ENCODE measurements around the gene IRAK1. TPM values are rescaled to one million over a fixed set of nuclear protein-coding genes. Genes with fewer than 3 reads are reported as not detected.

The IRAK1 gene
- total RNA-seq, 1 experiment from 2014 or later = 92.3 TPM

DNA sequence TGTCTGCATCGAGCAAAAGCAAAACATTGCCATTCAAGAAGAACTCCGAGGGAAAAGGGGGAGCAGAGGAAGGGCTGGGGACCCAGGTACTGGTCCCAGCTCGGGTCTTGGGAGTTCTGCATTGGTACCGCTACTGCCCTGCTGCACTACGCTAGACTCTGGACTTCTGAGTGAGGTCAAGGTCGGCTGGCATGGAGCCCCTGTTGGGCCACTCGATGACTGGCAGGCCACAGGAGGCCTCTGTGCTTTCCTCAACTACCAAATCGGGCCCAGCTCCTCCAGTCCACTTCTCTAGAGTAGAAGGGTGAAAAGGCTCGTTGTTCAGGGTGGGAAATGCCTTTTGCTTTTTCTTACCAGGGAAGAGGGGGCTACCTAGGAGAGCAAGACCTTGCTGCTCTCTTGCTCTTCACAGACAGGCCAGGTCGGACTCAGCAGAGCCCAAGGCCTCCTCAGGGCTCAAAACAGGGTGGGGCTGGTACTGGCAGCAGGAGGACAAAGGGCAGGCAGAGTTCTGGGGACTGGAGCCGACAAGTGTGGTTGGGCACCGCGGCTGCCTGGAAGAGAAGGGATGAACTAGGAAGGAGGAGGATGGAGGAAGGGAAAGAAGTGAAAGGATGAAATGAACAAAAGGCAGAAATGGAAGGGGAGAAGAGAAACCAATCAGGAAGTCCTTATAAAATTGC lies 8.9 kb upstream of the IRAK1 start (continued):
- TF ChIP-seq, protein P1, sequence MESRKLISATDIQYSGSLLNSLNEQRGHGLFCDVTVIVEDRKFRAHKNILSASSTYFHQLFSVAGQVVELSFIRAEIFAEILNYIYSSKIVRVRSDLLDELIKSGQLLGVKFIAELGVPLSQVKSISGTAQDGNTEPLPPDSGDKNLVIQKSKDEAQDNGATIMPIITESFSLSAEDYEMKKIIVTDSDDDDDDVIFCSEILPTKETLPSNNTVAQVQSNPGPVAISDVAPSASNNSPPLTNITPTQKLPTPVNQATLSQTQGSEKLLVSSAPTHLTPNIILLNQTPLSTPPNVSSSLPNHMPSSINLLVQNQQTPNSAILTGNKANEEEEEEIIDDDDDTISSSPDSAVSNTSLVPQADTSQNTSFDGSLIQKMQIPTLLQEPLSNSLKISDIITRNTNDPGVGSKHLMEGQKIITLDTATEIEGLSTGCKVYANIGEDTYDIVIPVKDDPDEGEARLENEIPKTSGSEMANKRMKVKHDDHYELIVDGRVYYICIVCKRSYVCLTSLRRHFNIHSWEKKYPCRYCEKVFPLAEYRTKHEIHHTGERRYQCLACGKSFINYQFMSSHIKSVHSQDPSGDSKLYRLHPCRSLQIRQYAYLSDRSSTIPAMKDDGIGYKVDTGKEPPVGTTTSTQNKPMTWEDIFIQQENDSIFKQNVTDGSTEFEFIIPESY (IDR thresholded peaks at IDR 0.05; ENCODE audit: extremely low read depth, insufficient replicate concordance, low read length) = no peak
- TF ChIP-seq YY1 (IDR thresholded peaks at IDR 0.05; ENCODE audit: extremely low read depth, insufficient replicate concordance, low read depth, low read length) (no peak), ZNF274 (IDR thresholded peaks at IDR 0.05; ENCODE audit: low read depth, low read length) (no peak), EZH2phosphoT487 (IDR thresholded peaks at IDR 0.05; ENCODE audit: borderline replicate concordance) (no peak), SIN3A (IDR thresholded peaks at IDR 0.05; ENCODE audit: low read depth) (no peak), RAD21 (IDR thresholded peaks at IDR 0.05; ENCODE audit: low read depth) (no peak)

DNA sequence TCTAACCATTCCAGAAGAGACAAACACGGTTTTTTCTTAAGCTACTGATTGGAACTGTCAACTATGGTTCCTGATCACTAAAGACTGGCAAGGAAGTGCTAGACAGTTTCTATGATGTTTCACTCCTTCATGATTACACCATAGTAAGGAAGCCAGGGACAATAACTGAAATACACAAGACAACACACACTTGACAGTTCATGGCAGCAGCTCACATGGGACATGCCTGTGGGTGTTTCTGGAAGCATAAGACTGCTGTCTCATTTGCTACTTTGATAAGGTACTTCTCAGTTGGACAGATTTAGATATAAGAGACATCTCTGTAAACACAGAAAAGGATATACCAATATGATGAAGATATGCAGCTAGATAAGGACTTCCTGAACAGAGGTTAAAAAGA lies 8.3 kb upstream of the IRAK1 start:
- no peak overlapping the region for H3K4me2 ChIP-seq (ENCODE audit: low read length)
- H3K36me3 ChIP-seq (ENCODE audit: control insufficient read depth in 1 of 2, insufficient read depth in 2 of 2, low read length in 2 of 2) = no peaks in the 10 kb centered on the region; a peak in 1 of 4 replicates
- no peak overlapping the region for H3K4me3 ChIP-seq (replicated peaks in 1 of 2; ENCODE audit: low read depth in 1 of 2, low read length in 2 of 2)
- H3K27me3 ChIP-seq (ENCODE audit: insufficient read depth, low read length) = no peaks in the 10 kb centered on the region
- ChIA-PET CTCF (no interaction called here), POLR2A (no interaction called here), RAD21 (ENCODE audit: low non-redundant PET in 1 of 2, low total read pairs in 2 of 2, uncharacterized antibody in 2 of 2, unreplicated experiment in 2 of 2) (no interaction called here)
- H4K20me1 ChIP-seq (ENCODE audit: insufficient read depth) = no peaks in the 10 kb centered on the region
- ATAC-seq (no peak), DNase-seq (ENCODE audit: low read depth, low spot score) (no peak)
- TF ChIP-seq, protein P2, sequence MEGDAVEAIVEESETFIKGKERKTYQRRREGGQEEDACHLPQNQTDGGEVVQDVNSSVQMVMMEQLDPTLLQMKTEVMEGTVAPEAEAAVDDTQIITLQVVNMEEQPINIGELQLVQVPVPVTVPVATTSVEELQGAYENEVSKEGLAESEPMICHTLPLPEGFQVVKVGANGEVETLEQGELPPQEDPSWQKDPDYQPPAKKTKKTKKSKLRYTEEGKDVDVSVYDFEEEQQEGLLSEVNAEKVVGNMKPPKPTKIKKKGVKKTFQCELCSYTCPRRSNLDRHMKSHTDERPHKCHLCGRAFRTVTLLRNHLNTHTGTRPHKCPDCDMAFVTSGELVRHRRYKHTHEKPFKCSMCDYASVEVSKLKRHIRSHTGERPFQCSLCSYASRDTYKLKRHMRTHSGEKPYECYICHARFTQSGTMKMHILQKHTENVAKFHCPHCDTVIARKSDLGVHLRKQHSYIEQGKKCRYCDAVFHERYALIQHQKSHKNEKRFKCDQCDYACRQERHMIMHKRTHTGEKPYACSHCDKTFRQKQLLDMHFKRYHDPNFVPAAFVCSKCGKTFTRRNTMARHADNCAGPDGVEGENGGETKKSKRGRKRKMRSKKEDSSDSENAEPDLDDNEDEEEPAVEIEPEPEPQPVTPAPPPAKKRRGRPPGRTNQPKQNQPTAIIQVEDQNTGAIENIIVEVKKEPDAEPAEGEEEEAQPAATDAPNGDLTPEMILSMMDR (IDR thresholded peaks at IDR 0.05 in 2 of 3, conservative IDR thresholded peaks at IDR 0.05 in 1 of 3; ENCODE audit: borderline replicate concordance in 1 of 3, insufficient read depth in 1 of 3, low read depth in 2 of 3, low read length in 2 of 3) = no peak
- no peak for TF ChIP-seq SP1 (IDR thresholded peaks at IDR 0.05; ENCODE audit: low read depth)
- no peak overlapping the region for H3K9ac ChIP-seq (ENCODE audit: low read length)
- no TSS peak for BruUV-seq (replicated peaks)
- no peak overlapping the region for H3K27ac ChIP-seq (ENCODE audit: low read depth, low read length)
- H3K79me2 ChIP-seq (ENCODE audit: insufficient read depth, low read length) = no peaks in the 10 kb centered on the region
- intact Hi-C loops (cut with micrococcal nuclease) = no loop called here
- no peaks in the 10 kb centered on the region for H3K9me2 ChIP-seq (ENCODE audit: insufficient read depth)
- no peaks in the 10 kb centered on the region for H3K9me3 ChIP-seq (ENCODE audit: control insufficient read depth in 1 of 2, insufficient read depth in 1 of 2, low read depth in 1 of 2, low read length in 2 of 2)
- H2AFZ ChIP-seq (ENCODE audit: low read depth, low read length, poor library complexity, severe bottlenecking) = no peak overlapping the region
- H3K4me1 ChIP-seq (ENCODE audit: control insufficient read depth in 1 of 2, insufficient read depth in 2 of 2, low read length in 2 of 2) = no peaks in the 10 kb centered on the region
